DOHH2 (cell line): ENCODE results near the gene BLOC1S4.
A peak's percentile ranks its signal among the peaks of the same experiment; 100 is the strongest.

Experiments used
- H3F3A ChIP-seq: fragments of 200-600 bp; sonication (generic), shearing (Covaris generic); 2 replicates; pipeline ENCODE4 v1.6.0; 2016; ENCODE audit warnings: antibody characterized with exemption, mild to moderate bottlenecking; ENCODE audit not compliant: control insufficient read depth, insufficient read depth
- H3K27ac ChIP-seq: fragments of 200-600 bp; sonication (generic); 2 replicates; pipeline ENCODE4 v1.5.1; 2014; ENCODE audit warnings: low read depth, mild to moderate bottlenecking, low read length, moderate library complexity
- H3K27me3 ChIP-seq: fragments of 200-600 bp; sonication (generic); 2 replicates; pipeline ENCODE4 v1.6.1; 2014; ENCODE audit warnings: mild to moderate bottlenecking, low read length, mixed read lengths; ENCODE audit not compliant: control insufficient read depth
- H3K36me3 ChIP-seq: fragments of 200-600 bp; sonication (generic); 2 replicates; pipeline ENCODE4 v1.6.1; 2014; ENCODE audit warnings: mild to moderate bottlenecking, low read length, moderate library complexity, mixed read lengths; ENCODE audit not compliant: control insufficient read depth
- H3K4me1 ChIP-seq: fragments of 200-600 bp; sonication (generic); 2 replicates; pipeline ENCODE4 v1.6.1; 2014; ENCODE audit warnings: mild to moderate bottlenecking, low read length, mixed read lengths; ENCODE audit not compliant: control insufficient read depth
- H3K4me2 ChIP-seq: fragments of 200-600 bp; sonication (generic); 2 replicates; pipeline ENCODE4 v1.6.0; 2014; ENCODE audit warnings: mild to moderate bottlenecking, low read length, moderate library complexity
- H3K4me3 ChIP-seq: fragments of 200-600 bp; sonication (generic); 2 replicates; pipeline ENCODE4 v1.5.1; 2014; ENCODE audit warnings: mild to moderate bottlenecking, low read length, mixed read lengths
- H3K79me2 ChIP-seq: fragments of 200-600 bp; sonication (generic); 2 replicates; pipeline ENCODE4 v1.6.1; 2014; ENCODE audit warnings: mild to moderate bottlenecking, low read length, mixed read lengths; ENCODE audit not compliant: control insufficient read depth
- H3K9me2 ChIP-seq: fragments of 200-600 bp; sonication (generic); replicated peaks from 2 replicates; pipeline ENCODE4 v1.6.1; 2014; ENCODE audit warnings: mild to moderate bottlenecking, low read length, mixed read lengths; ENCODE audit not compliant: control insufficient read depth
- H3K9me3 ChIP-seq: fragments of 200-600 bp; sonication (generic); 2 replicates; pipeline ENCODE4 v1.6.1; 2014; ENCODE audit warnings: antibody characterized with exemption, low read length, mixed read lengths; ENCODE audit not compliant: control insufficient read depth, insufficient read depth
- H4K20me1 ChIP-seq: fragments of 200-600 bp; sonication (generic); 2 replicates; pipeline ENCODE4 v1.6.0; 2014; ENCODE audit warnings: low read depth, mild to moderate bottlenecking, antibody characterized with exemption, low read length, moderate library complexity; ENCODE audit not compliant: control insufficient read depth, insufficient read depth
- CTCF ChIP-seq: fragments of 200-600 bp; sonication (generic); IDR thresholded peaks from one replicate; pipeline ENCODE4 v1.5.1; 2014; ENCODE audit warnings: antibody characterized with exemption, mild to moderate bottlenecking, low read depth, low read length; ENCODE audit not compliant: poor library complexity, severe bottlenecking
- EZH2phosphoT487 ChIP-seq: fragments of 200-600 bp; sonication (generic); IDR thresholded peaks from 2 replicates; pipeline ENCODE4 v1.6.1; 2017; ENCODE audit warnings: borderline replicate concordance, mild to moderate bottlenecking, antibody characterized with exemption, low read length, moderate library complexity, mixed read lengths

Gene BLOC1S4

GRCh38 chr4:6674500-6675149 is 41.3 kb upstream of the BLOC1S4 start:
- Histone ChIP-seq H3K9me2 (no peaks in the 10 kb centered on the region), H3K9me3 (no peaks in the 10 kb centered on the region), H3K36me3 (peaks cover 34% of the 10 kb centered on the region), H3K27me3 (no peaks in the 10 kb centered on the region), H3F3A (peaks cover 3% of the 10 kb centered on the region; the same call in 1 of the 2 replicates), H3K79me2 (peaks cover 48% of the 10 kb centered on the region), H3K4me2 (peak overlapping the region; percentile 64), H3K4me1 (peaks cover 36% of the 10 kb centered on the region), H3K4me3 (peak overlapping the region; percentile 80), H4K20me1 (peaks cover 14% of the 10 kb centered on the region; the same call in 1 of the 2 replicates), H3K27ac (peak overlapping the region; percentile 78)
- TF ChIP-seq EZH2phosphoT487 (no peak), CTCF (peak; percentile 66)

GRCh38 chr4:6676722-6677558 is 39.0 kb upstream of the BLOC1S4 start:
- Histone ChIP-seq H3K4me2 (peak overlapping the region; percentile 64), H3K9me3 (no peaks in the 10 kb centered on the region), H3K4me3 (peak overlapping the region; percentile 80), H3K27ac (no peak overlapping the region), H3F3A (peaks cover 10% of the 10 kb centered on the region), H4K20me1 (peaks cover 14% of the 10 kb centered on the region; the same call in 1 of the 2 replicates), H3K27me3 (no peaks in the 10 kb centered on the region), H3K36me3 (peaks cover 34% of the 10 kb centered on the region), H3K9me2 (no peaks in the 10 kb centered on the region), H3K4me1 (peaks cover 36% of the 10 kb centered on the region), H3K79me2 (peaks cover 56% of the 10 kb centered on the region)
- no peak for TF ChIP-seq CTCF
- no peak for TF ChIP-seq EZH2phosphoT487

GRCh38 chr4:6680372-6681034 is 35.5 kb upstream of the BLOC1S4 start:
- Histone ChIP-seq H4K20me1 (peaks cover 8% of the 10 kb centered on the region; the same call in 1 of the 2 replicates), H3K4me1 (peaks cover 15% of the 10 kb centered on the region), H3F3A (peaks cover 10% of the 10 kb centered on the region), H3K9me2 (no peaks in the 10 kb centered on the region), H3K9me3 (no peaks in the 10 kb centered on the region), H3K79me2 (peaks cover 40% of the 10 kb centered on the region), H3K36me3 (peaks cover 27% of the 10 kb centered on the region), H3K4me3 (no peak overlapping the region), H3K4me2 (no peak overlapping the region), H3K27ac (no peak overlapping the region), H3K27me3 (no peaks in the 10 kb centered on the region)
- TF ChIP-seq EZH2phosphoT487: no peak
- TF ChIP-seq CTCF: peak; percentile 11
